B cell (primary cell): Measurements from ENCODE around the gene PSMD12. TPM values are rescaled to one million over a fixed set of nuclear protein-coding genes. Genes with fewer than 3 reads are reported as not detected.

Experiments used
- ATAC-seq: fragments of 200-7000 bp; cut with Tn5 transposase; one replicate; pipeline ENCODE4 v1.10.0; 2021; ENCODE audit warnings: low read depth, mild to moderate bottlenecking, moderate number of reproducible peaks, moderate library complexity
- CTCF ChIA-PET: fragments of 350-600 bp; sonication (Branson Sonifier 250); formaldehyde crosslinking; loops from one replicate; lab custom pipeline; 2021; ENCODE audit warnings: antibody characterized with exemption, inconsistent platforms; lab: Charles Lee
- POLR2A ChIA-PET: fragments of 350-600 bp; sonication (Branson Sonifier 250); formaldehyde crosslinking; loops from one replicate; lab custom pipeline; 2021; ENCODE audit warnings: antibody characterized with exemption; lab: Charles Lee
- DNase-seq: peaks from one replicate; pipeline ENCODE4 v3.0.0; 2013
- H2AFZ ChIP-seq: 2 replicates; pipeline ENCODE4 v1.6.1; 2012; ENCODE audit warnings: mild to moderate bottlenecking, low read depth, low read length; ENCODE audit not compliant: insufficient read depth, poor library complexity, severe bottlenecking
- H3K27ac ChIP-seq, 2 donors: 1 replicate in 1 of 2; 2 replicates in 1 of 2; pipeline ENCODE4 v1.5.1; 2012 to 2013; ENCODE audit warnings: low read length in 2 of 2, mild to moderate bottlenecking in 2 of 2, moderate library complexity in 1 of 2
- H3K27me3 ChIP-seq, 4 experiments: fragments of 200-600 bp in 1 of 4; sonication (generic) in 1 of 4; replicated peaks in 1 of 4; 1 replicate in 2 of 4; 2 replicates in 2 of 4; pipeline versions ENCODE4 v1.6.1 to v1.7.0; 2013 to 2016; ENCODE audit warnings: low read length in 3 of 4, mild to moderate bottlenecking in 2 of 4, mixed read lengths in 1 of 4, moderate library complexity in 1 of 4; ENCODE audit not compliant: insufficient read depth in 4 of 4, control insufficient read depth in 3 of 4; ENCODE audit errors: control extremely low read depth in 1 of 4
- H3K36me3 ChIP-seq, 2 experiments: replicated peaks in 1 of 2; 1 replicate in 1 of 2; 2 replicates in 1 of 2; pipeline versions ENCODE4 v1.6.1 to v1.7.1; 2013; ENCODE audit warnings: low read length in 1 of 2; ENCODE audit not compliant: insufficient read depth in 2 of 2, control insufficient read depth in 1 of 2; ENCODE audit errors: control extremely low read depth in 1 of 2, extremely low read depth in 1 of 2
- H3K4me1 ChIP-seq, 2 donors: fragments of 200-600 bp in 1 of 2; sonication (generic) in 1 of 2; 1 replicate in 1 of 2; 2 replicates in 1 of 2; pipeline versions ENCODE4 v1.5.1 to v1.6.1; 2013 to 2017; ENCODE audit warnings: low read length in 2 of 2; ENCODE audit not compliant: control insufficient read depth in 2 of 2, insufficient read depth in 2 of 2
- H3K4me2 ChIP-seq: replicated peaks from 2 replicates; pipeline ENCODE3; 2012; ENCODE audit warnings: mild to moderate bottlenecking, low read depth, low read length; ENCODE audit not compliant: poor library complexity, severe bottlenecking
- H3K4me3 ChIP-seq, 5 experiments: fragments of 200-600 bp in 1 of 5; sonication (generic) in 1 of 5; 1 replicate in 3 of 5; 2 replicates in 2 of 5; pipeline versions ENCODE4 v1.5.1 to v1.7.0; 2011 to 2016; ENCODE audit warnings: low read length in 4 of 5, mild to moderate bottlenecking in 4 of 5, low read depth in 2 of 5, control low read depth in 1 of 5, moderate library complexity in 1 of 5; ENCODE audit not compliant: insufficient read depth in 1 of 5; ENCODE audit errors: control extremely low read depth in 1 of 5, extremely low read depth in 1 of 5
- H3K79me2 ChIP-seq: fragments of 200-600 bp; sonication (generic); one replicate; pipeline ENCODE4 v1.6.0; 2016; ENCODE audit warnings: low read length; ENCODE audit not compliant: control insufficient read depth, insufficient read depth
- H3K9ac ChIP-seq: fragments of 200-600 bp; sonication (generic); 2 replicates; pipeline ENCODE4 v1.6.1; 2017; ENCODE audit warnings: mild to moderate bottlenecking, low read length, moderate library complexity
- H3K9me3 ChIP-seq, 3 donors: one replicate each; pipeline versions ENCODE4 v1.6.1 to v1.7.1; 2013; ENCODE audit warnings: low read length in 2 of 3; ENCODE audit not compliant: control insufficient read depth in 2 of 3, insufficient read depth in 1 of 3; ENCODE audit errors: control extremely low read depth in 1 of 3
- H4K20me1 ChIP-seq: 2 replicates; pipeline ENCODE4 v1.6.0; 2012; ENCODE audit warnings: mild to moderate bottlenecking, low read length; ENCODE audit not compliant: insufficient read depth, control insufficient read depth, poor library complexity, severe bottlenecking
- H3K27ac Mint-ChIP-seq: one replicate; pipeline ENCODE4 v1.8.0; 2021; ENCODE audit warnings: mixed read lengths
- H3K27me3 Mint-ChIP-seq: one replicate; pipeline ENCODE4 v1.8.0; 2021; ENCODE audit warnings: mixed read lengths
- H3K4me1 Mint-ChIP-seq: one replicate; pipeline ENCODE4 v1.8.0; 2021; ENCODE audit warnings: mixed read lengths
- H3K4me3 Mint-ChIP-seq: one replicate; pipeline ENCODE4 v1.8.0; 2021; ENCODE audit warnings: mixed read lengths
- H3K9me3 Mint-ChIP-seq: one replicate; pipeline ENCODE4 v1.8.0; 2022; ENCODE audit warnings: mixed read lengths; ENCODE audit not compliant: insufficient read depth
- CTCF ChIP-seq: fragments of 200-600 bp; IDR thresholded peaks from one replicate; pipeline ENCODE4 v1.8.0; 2022; ENCODE audit warnings: antibody characterized with exemption, mild to moderate bottlenecking
- EZH2 ChIP-seq: IDR thresholded peaks from 2 replicates; pipeline ENCODE4 v1.6.1; 2012; ENCODE audit warnings: borderline replicate concordance, low read depth, mild to moderate bottlenecking, moderate library complexity, low read length; ENCODE audit not compliant: insufficient read depth, poor library complexity, severe bottlenecking
- WGBS: methylation state at CpG from one replicate; pipeline ENCODE4 v1.1.5; 2013; ENCODE audit warnings: missing lambda C conversion rate; ENCODE audit not compliant: insufficient coverage; 5-methylcytosine and 5-hydroxymethylcytosine counted together
- intact Hi-C: fragments of 100-400 bp; cut with micrococcal nuclease; formaldehyde crosslinking; loops from one replicate; pipeline ENCODE4 v1.10.0; 2022
- polyA plus RNA-seq: library from polyadenylated mRNA; depleted of rRNA; stranded (reverse); fragments of >200 nt; gene quantifications from 2 replicates; pipeline ENCODE4 v1.2.3, GENCODE V29; 2012
- total RNA-seq, 2 donors: library from RNA; stranded (reverse); fragments of 120-200 nt in 1 of 2; gene quantifications; 1 replicate in 1 of 2; 2 replicates in 1 of 2; pipeline versions ENCODE4 v1.2.3 to v1.2.4, GENCODE V29; 2013 to 2022

PSMD12 gene
- total and polyA plus RNA-seq, 2 donors (not counting 1 experiment from before 2014, with no cell fraction given), result 6.4 to 36.7 TPM

GRCh38 chr17:67364847-67365737 lies 1.3 kb downstream of the PSMD12 start:
- DNase-seq (no peak), ATAC-seq (no peak)
- TF ChIP-seq CTCF, result no peak
- no peak for TF ChIP-seq EZH2
- intact Hi-C loops, result no loop called here
- H3K4me1 Mint-ChIP-seq, result peaks cover 48% of the 10 kb centered on the region
- H3K9ac ChIP-seq, result peak overlapping the region; percentile 84
- H3K9me3 ChIP-seq, result no peaks in the 10 kb centered on the region
- H3K4me2 ChIP-seq, result peak overlapping the region; percentile 74
- peak overlapping the region; percentile 98 for H3K4me3 Mint-ChIP-seq
- peak overlapping the region; percentile 97 for H3K27ac Mint-ChIP-seq
- peaks cover 5 to 13% of the 10 kb centered on the region in 2 experiments for H3K36me3 ChIP-seq
- no peaks in the 10 kb centered on the region for H3K27me3 ChIP-seq
- peak overlapping the region; percentile 88 for H2AFZ ChIP-seq
- H3K27ac ChIP-seq, result peak overlapping the region; percentile 85
- H3K4me3 ChIP-seq, result peak overlapping the region; percentile 83 to 97 (median 94)
- ChIA-PET CTCF (interaction anchor here (0.6 to 9.0 kb wide), 4 partner anchors 11 to 325 kb away, joined by 3 to 66 read pairs (median 9); partner anchors contain the start of gene PITPNC1), POLR2A (interaction anchor here (0.7 kb wide), 1 partner anchor 21 kb away, joined by 5 read pairs; no protein-coding TSS in a partner anchor)
- peaks cover 22 to 26% of the 10 kb centered on the region in 2 donors for H3K4me1 ChIP-seq
- no peaks in the 10 kb centered on the region for H3K9me3 Mint-ChIP-seq
- 57% methylated on average over 16 of the region's 26 CpGs for WGBS
- no peaks in the 10 kb centered on the region for H3K27me3 Mint-ChIP-seq
- H4K20me1 ChIP-seq, result peaks cover 24% of the 10 kb centered on the region
- H3K79me2 ChIP-seq, result peaks cover 68% of the 10 kb centered on the region

DNA sequence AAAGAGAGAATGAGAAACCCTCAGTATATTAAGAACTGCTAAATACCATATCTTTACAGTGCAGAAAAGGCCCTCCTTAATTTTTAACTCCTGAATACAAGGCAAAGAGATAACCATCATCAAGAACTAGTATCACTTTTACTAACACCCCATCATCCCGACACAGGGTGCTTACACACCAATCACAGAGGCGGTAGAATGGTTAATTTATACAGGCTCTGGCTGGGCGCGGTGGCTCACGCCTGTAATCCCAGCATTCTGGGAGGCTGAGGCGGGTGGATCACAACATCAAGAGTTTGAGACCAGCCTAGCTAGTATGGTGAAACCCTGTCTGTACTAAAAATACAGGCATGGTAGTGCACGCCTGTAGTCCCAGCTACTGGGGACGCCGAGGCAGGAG lies 4.2 kb downstream of the PSMD12 start:
- no peak overlapping the region for H3K27ac Mint-ChIP-seq
- H3K9me3 Mint-ChIP-seq, result no peaks in the 10 kb centered on the region
- WGBS, result 97% methylated on average over 6 of the region's 9 CpGs
- Histone ChIP-seq H3K27ac (no peak overlapping the region), H3K4me2 (no peak overlapping the region), H2AFZ (no peak overlapping the region), H3K36me3 (peaks cover 6 to 25% of the 10 kb centered on the region in 2 experiments), H3K27me3 (no peaks in the 10 kb centered on the region), H3K79me2 (peaks cover 95% of the 10 kb centered on the region), H3K4me3 (no peak overlapping the region), H3K9me3 (no peaks in the 10 kb centered on the region), H4K20me1 (peaks cover 45% of the 10 kb centered on the region), H3K4me1 (peaks cover 22 to 34% of the 10 kb centered on the region in 2 donors), H3K9ac (no peak overlapping the region)
- TF ChIP-seq CTCF, result no peak
- TF ChIP-seq EZH2, result no peak
- DNase-seq, result no peak
- intact Hi-C loops, result no loop called here
- ChIA-PET POLR2A (no interaction called here), CTCF (interaction anchor here (0.6 to 9.0 kb wide), 2 partner anchors 14 to 378 kb away, joined by 4 to 66 read pairs; partner anchors contain the start of gene PITPNC1)
- H3K4me1 Mint-ChIP-seq, result peaks cover 62% of the 10 kb centered on the region
- ATAC-seq, result no peak
- H3K27me3 Mint-ChIP-seq, result no peaks in the 10 kb centered on the region
- no peak overlapping the region for H3K4me3 Mint-ChIP-seq
